GM23338 (cell line): Measurements from ENCODE around the gene LCLAT1. TPM values are rescaled to one million over a fixed set of nuclear protein-coding genes. Genes with fewer than 3 reads are reported as not detected.

Experiments
- ATAC-seq: fragments of 200-7000 bp; cut with Tn5 transposase; 3 replicates; pipeline ENCODE4 v1.9.1; 2020
- DNase-seq: peaks from one replicate; pipeline ENCODE4 v3.0.0-alpha.2; 2015; ENCODE audit warnings: low spot score
- H2AFZ ChIP-seq: fragments of 200-600 bp; sonication (generic); 2 replicates; pipeline ENCODE4 v1.8.0; 2016; ENCODE audit warnings: antibody characterized with exemption, mild to moderate bottlenecking, moderate library complexity
- H3F3A ChIP-seq: fragments of 200-600 bp; sonication (generic); replicated peaks from 2 replicates; pipeline ENCODE4 v1.8.0; 2017; ENCODE audit warnings: antibody characterized with exemption, mixed run types, low read depth
- H3K27ac ChIP-seq: fragments of 200-600 bp; sonication (generic); 2 replicates; pipeline ENCODE4 v1.6.1; 2016; ENCODE audit warnings: low read depth
- H3K27me3 ChIP-seq: fragments of 200-600 bp; sonication (generic); 2 replicates; pipeline ENCODE4 v1.8.0; 2016; ENCODE audit warnings: mild to moderate bottlenecking, mixed run types, moderate library complexity; ENCODE audit not compliant: insufficient read depth
- H3K36me3 ChIP-seq: fragments of 200-600 bp; sonication (generic); 2 replicates; pipeline ENCODE4 v1.8.0; 2016; ENCODE audit warnings: mild to moderate bottlenecking; ENCODE audit not compliant: insufficient read depth
- H3K4me1 ChIP-seq: fragments of 200-600 bp; sonication (generic); 2 replicates; pipeline ENCODE4 v1.8.0; 2016; ENCODE audit warnings: mild to moderate bottlenecking, moderate library complexity; ENCODE audit not compliant: insufficient read depth
- H3K4me2 ChIP-seq: fragments of 200-600 bp; sonication (generic); 2 replicates; pipeline ENCODE4 v1.7.1; 2017; ENCODE audit warnings: mixed run types
- H3K4me3 ChIP-seq: fragments of 200-600 bp; sonication (generic); 2 replicates; pipeline ENCODE4 v1.6.1; 2016; ENCODE audit warnings: mixed run types
- H3K79me2 ChIP-seq: fragments of 200-600 bp; sonication (generic); replicated peaks from 2 replicates; pipeline ENCODE4 v1.8.0; 2017; ENCODE audit warnings: mild to moderate bottlenecking; ENCODE audit not compliant: insufficient read depth
- H3K9me2 ChIP-seq: fragments of 200-600 bp; sonication (generic); 2 replicates; pipeline ENCODE4 v1.8.0; 2017; ENCODE audit not compliant: insufficient read depth
- H4K20me1 ChIP-seq: fragments of 200-600 bp; sonication (generic); replicated peaks from 2 replicates; pipeline ENCODE4 v1.8.0; 2017; ENCODE audit warnings: mild to moderate bottlenecking; ENCODE audit not compliant: insufficient read depth
- H3K27ac Mint-ChIP-seq: 2 replicates; pipeline ENCODE4 v1.8.0; 2020; ENCODE audit warnings: inconsistent platforms, mild to moderate bottlenecking, moderate library complexity, mixed read lengths
- H3K27me3 Mint-ChIP-seq: 3 replicates; pipeline ENCODE4 v1.8.0; 2022; ENCODE audit warnings: low read depth, mild to moderate bottlenecking, moderate library complexity, mixed read lengths, inconsistent platforms; ENCODE audit not compliant: insufficient read depth, poor library complexity
- H3K36me3 Mint-ChIP-seq: 3 replicates; pipeline ENCODE4 v1.8.0; 2021; ENCODE audit warnings: low read depth, mild to moderate bottlenecking, inconsistent platforms, moderate library complexity, mixed read lengths
- H3K4me1 Mint-ChIP-seq: 3 replicates; pipeline ENCODE4 v1.8.0; 2020; ENCODE audit warnings: mild to moderate bottlenecking, inconsistent platforms, mixed read lengths
- H3K4me3 Mint-ChIP-seq: 3 replicates; pipeline ENCODE4 v1.8.0; 2021; ENCODE audit warnings: moderate library complexity, mild to moderate bottlenecking, inconsistent platforms, mixed read lengths
- H3K9me3 Mint-ChIP-seq: 3 replicates; pipeline ENCODE4 v1.8.0; 2020; ENCODE audit warnings: moderate library complexity, mild to moderate bottlenecking, inconsistent platforms, mixed read lengths
- CREB1 ChIP-seq: fragments of 250-450 bp; sonication (Bioruptor Pico); IDR thresholded peaks from 2 replicates; pipeline ENCODE4 v1.5.0; 2020; ENCODE audit warnings: low read depth, mild to moderate bottlenecking, moderate library complexity
- ETS1 ChIP-seq: IDR thresholded peaks from 2 replicates; pipeline ENCODE4 v1.6.1; 2016; ENCODE audit warnings: antibody characterized with exemption
- EZH2 ChIP-seq: fragments of 200-600 bp; sonication (generic); IDR thresholded peaks from one replicate; pipeline ENCODE4 v1.8.0; 2017; ENCODE audit warnings: antibody characterized with exemption, mild to moderate bottlenecking, low read depth; ENCODE audit not compliant: unreplicated experiment
- EZH2phosphoT487 ChIP-seq: fragments of 200-600 bp; sonication (generic); IDR thresholded peaks from one replicate; pipeline ENCODE4 v1.8.1; 2018; ENCODE audit warnings: antibody characterized with exemption; ENCODE audit not compliant: unreplicated experiment
- NANOG ChIP-seq: IDR thresholded peaks from 2 replicates; pipeline ENCODE4 v1.6.1; 2016; ENCODE audit warnings: antibody characterized with exemption, borderline replicate concordance
- POLR2AphosphoS5 ChIP-seq: IDR thresholded peaks from 2 replicates; pipeline ENCODE4 v1.6.1; 2016; ENCODE audit warnings: antibody characterized with exemption, low read depth
- STAT1 ChIP-seq: IDR thresholded peaks from one replicate; pipeline ENCODE4 v1.6.1; 2016; ENCODE audit warnings: antibody characterized with exemption; ENCODE audit not compliant: unreplicated experiment
- ZNF114 ChIP-seq: fragments of 250-450 bp; sonication (Bioruptor Pico); IDR thresholded peaks from 2 replicates; pipeline ENCODE4 v1.5.0; 2020; ENCODE audit warnings: mild to moderate bottlenecking, moderate library complexity
- ZNF331 ChIP-seq: fragments of 250-450 bp; sonication (Bioruptor Pico); IDR thresholded peaks from 2 replicates; pipeline ENCODE4 v1.5.0; 2020; ENCODE audit warnings: low read depth, mild to moderate bottlenecking, moderate library complexity
- ZNF462 ChIP-seq: fragments of 250-450 bp; sonication (Bioruptor Pico); IDR thresholded peaks from 2 replicates; pipeline ENCODE4 v1.5.0; 2020; ENCODE audit warnings: mild to moderate bottlenecking, moderate library complexity
- polyA plus RNA-seq: library from polyadenylated mRNA; unstranded; fragments of >200 nt; fragmentation: Nextera tagmentation; extraction: Ambion mirVana; gene quantifications from 2 replicates; pipeline ENCODE4 v1.2.1, GENCODE V29; 2016
- total RNA-seq: library from RNA; depleted of rRNA; stranded (reverse); fragments of >200 nt; shearing (Covaris generic); gene quantifications from 2 replicates; pipeline ENCODE4 v1.2.3, GENCODE V29; 2014

Gene LCLAT1
- total and polyA plus RNA-seq, 2 experiments from 2014 or later: 11.5 to 30.1 TPM

- Mint-ChIP-seq H3K27ac (no peak overlapping the region), H3K4me3 (no peak overlapping the region)
Observed at GRCh38 chr2:30541680-30542079, 94.6 kb downstream of the LCLAT1 start.

GRCh38 chr2:30545875-30546274, 98.8 kb downstream of the LCLAT1 start:
- Histone ChIP-seq H3K27me3 (no peaks in the 10 kb centered on the region), H3K36me3 (no peaks in the 10 kb centered on the region), H3F3A (no peaks in the 10 kb centered on the region), H4K20me1 (no peaks in the 10 kb centered on the region), H3K27ac (no peak overlapping the region), H3K9me2 (no peaks in the 10 kb centered on the region), H3K79me2 (peaks cover 8% of the 10 kb centered on the region; the same call in 1 of the 2 replicates), H3K4me2 (no peak overlapping the region), H2AFZ (no peak overlapping the region), H3K4me3 (no peak overlapping the region), H3K4me1 (no peaks in the 10 kb centered on the region)
- H3K4me3 Mint-ChIP-seq: no peak overlapping the region
- H3K9me3 Mint-ChIP-seq: no peaks in the 10 kb centered on the region
- peaks cover 5% of the 10 kb centered on the region; the same call in 2 of the 3 replicates for H3K36me3 Mint-ChIP-seq
- DNase-seq: no peak
- no peak overlapping the region for H3K27ac Mint-ChIP-seq
- H3K4me1 Mint-ChIP-seq: peaks cover 5% of the 10 kb centered on the region; the same call in 1 of the 3 replicates
- TF ChIP-seq ZNF114 (CRISPR knock-in tag): no peak
- TF ChIP-seq EZH2: no peak
- TF ChIP-seq POLR2AphosphoS5: no peak
- TF ChIP-seq NANOG: no peak
- TF ChIP-seq ZNF462 (CRISPR knock-in tag): no peak
- no peak for TF ChIP-seq STAT1
- no peak for TF ChIP-seq CREB1 (CRISPR knock-in tag)
- TF ChIP-seq EZH2phosphoT487: no peak
- ATAC-seq: no peak
- no peaks in the 10 kb centered on the region for H3K27me3 Mint-ChIP-seq

More at GRCh38 chr2:30541680-30542079, 94.6 kb downstream of the LCLAT1 start:
- TF ChIP-seq ZNF331 (no peak), ETS1 (no peak), STAT1 (no peak)
- no peaks in the 10 kb centered on the region for H3K27me3 ChIP-seq
- ATAC-seq (no peak), DNase-seq (no peak)
- no peaks in the 10 kb centered on the region for H3K27me3 Mint-ChIP-seq
- peaks cover 9% of the 10 kb centered on the region for H3K36me3 Mint-ChIP-seq
- no peak overlapping the region for H3K27ac ChIP-seq
- H3K36me3 ChIP-seq: no peaks in the 10 kb centered on the region
- H4K20me1 ChIP-seq: no peaks in the 10 kb centered on the region
- H3K4me3 ChIP-seq: no peak overlapping the region
- H3F3A ChIP-seq: no peaks in the 10 kb centered on the region
- H3K9me3 Mint-ChIP-seq: no peaks in the 10 kb centered on the region
- H3K4me2 ChIP-seq: no peak overlapping the region
- no peaks in the 10 kb centered on the region for H3K9me2 ChIP-seq
- H3K4me1 ChIP-seq: no peaks in the 10 kb centered on the region
- H3K4me1 Mint-ChIP-seq: 0 out of 3 replicates have a peak, but pooled peaks cover 5% of the 10 kb centered on the region
- no peaks in the 10 kb centered on the region for H3K79me2 ChIP-seq
- no peak overlapping the region for H2AFZ ChIP-seq
